Heart right ventricle (tissue), 16 donors: ENCODE measurements around the gene SRD5A1. TPM values are rescaled to one million over a fixed set of nuclear protein-coding genes. Genes with fewer than 3 reads are reported as not detected.

Source experiments
- ATAC-seq, 8 donors: fragments of 200-7000 bp; cut with Tn5 transposase; one replicate each; pipeline ENCODE4 v1.9.1; 2020; ENCODE audit warnings: mild to moderate bottlenecking in 8 of 8, moderate library complexity in 8 of 8, moderate number of reproducible peaks in 1 of 8
- DNase-seq, 2 donors: peaks; one replicate each; pipeline ENCODE4 v3.0.0-alpha.2; 2020
- H3K27ac ChIP-seq, 10 donors: fragments of 200-600 bp; sonication (generic) in 2 of 10; one replicate each; pipeline versions ENCODE4 v1.5.0 to v1.8.0; 2020 to 2022; ENCODE audit warnings: mild to moderate bottlenecking in 3 of 10
- H3K27me3 ChIP-seq, 7 donors: fragments of 200-600 bp; one replicate each; pipeline ENCODE4 v1.8.0; 2021 to 2022; ENCODE audit warnings: mild to moderate bottlenecking in 2 of 7
- H3K36me3 ChIP-seq, 9 donors: fragments of 200-600 bp; sonication (generic) in 1 of 9; one replicate each; pipeline versions ENCODE4 v1.5.0 to v1.8.0; 2020 to 2022; ENCODE audit warnings: mild to moderate bottlenecking in 2 of 9
- H3K4me1 ChIP-seq, 9 donors: fragments of 200-600 bp; sonication (generic) in 1 of 9; one replicate each; pipeline versions ENCODE4 v1.5.0 to v1.8.0; 2020 to 2022; ENCODE audit warnings: mild to moderate bottlenecking in 4 of 9
- H3K4me3 ChIP-seq, 10 donors: fragments of 200-600 bp; sonication (generic) in 2 of 10; one replicate each; pipeline versions ENCODE4 v1.5.0 to v1.8.0; 2020 to 2022; ENCODE audit warnings: mild to moderate bottlenecking in 7 of 10, moderate library complexity in 2 of 10
- H3K9me3 ChIP-seq, 11 donors: fragments of 200-600 bp in 10 of 11; sonication (generic) in 2 of 11; one replicate each; pipeline versions ENCODE4 v1.5.0 to v1.8.0; 2013 to 2022; ENCODE audit warnings: mild to moderate bottlenecking in 2 of 11, control low read depth in 1 of 11, moderate library complexity in 1 of 11
- CTCF ChIP-seq, 9 donors: fragments of 200-600 bp; sonication (generic) in 2 of 9; IDR thresholded peaks; one replicate each; pipeline versions ENCODE4 v1.5.0 to v1.8.0; 2021 to 2022; ENCODE audit warnings: antibody characterized with exemption in 9 of 9, mild to moderate bottlenecking in 5 of 9, moderate library complexity in 1 of 9
- WGBS, 2 donors: extraction: QIAGEN DNeasy Blood & Tissue Kit; methylation state at CpG; one replicate each; pipeline ENCODE4 v1.1.7; 2013; ENCODE audit warnings: inconsistent platforms in 1 of 2; 5-methylcytosine and 5-hydroxymethylcytosine counted together
- intact Hi-C, 10 donors: fragments of 100-400 bp; cut with DNase I; formaldehyde crosslinking; loops; one replicate each; pipeline versions ENCODE4 v1.11.1 to v1.14.2; 2022
- polyA plus RNA-seq, 2 donors: library from polyadenylated mRNA; stranded (reverse); fragments of 200-250 nt; gene quantifications; one replicate each; pipeline ENCODE4 v1.2.3, GENCODE V29; 2013
- total RNA-seq, 10 donors: library from RNA; stranded (reverse); fragmentation: NEBNext Ultra II Directional in 3 of 10; extraction: Animal tissue kit (Norgen Biotek cat#: 25700) in 3 of 10; gene quantifications; one replicate each; pipeline versions ENCODE4 v1.2.1 to v1.2.4, GENCODE V29; 2021 to 2023
- donor health status: Arrhythmogenic right ventricular cardiomyopathy.
- donor health status: ischemic (EF 13 %, LVEDD 7.1; RV severe dilation, severe dysfunction).
- donor health status: healthy with polysubstance abuse.
- donor health status: DM: no; HTN: yes; CAD: no.
- donor health status: DM: no; HTN: no; CAD: no.
- donor health status: ischemic (EF 25% LVEDD 6.9; RV normal size, moderate dysfunction).
- donor health status: ischemic (EF 25% LVEDD 5.7; RV mildly dilated, moderate dysfunction).
- donor health status: healthy.
- donor health status: DM: yes; HTN: yes; CAD: no.
- donor health status: Ischemic cardiomyopathy.
- donor health status: ischemic (EF 35%, LVEDD 5.7; RV mildly dilated, moderate dysfunction).
- donor health status: nonischemic (EF 11% LVEDD 7.7; RV severe dilation, severe dysfunction).
- donor health status: DM: yes; HTN: yes; CAD: no.
- donor health status: PGD.
- donor health status: ischemic (EF 29% LVEDD 5.4; RV normal size, mild dysfunction).
- donor health status: nonischemic (EF 23%, LVEDD 6.1; RV moderate dilation, normal function).

SRD5A1 gene
- total and polyA plus RNA-seq, 12 donors = 1.0 to 5.5 (median 3.1) TPM

DNA sequence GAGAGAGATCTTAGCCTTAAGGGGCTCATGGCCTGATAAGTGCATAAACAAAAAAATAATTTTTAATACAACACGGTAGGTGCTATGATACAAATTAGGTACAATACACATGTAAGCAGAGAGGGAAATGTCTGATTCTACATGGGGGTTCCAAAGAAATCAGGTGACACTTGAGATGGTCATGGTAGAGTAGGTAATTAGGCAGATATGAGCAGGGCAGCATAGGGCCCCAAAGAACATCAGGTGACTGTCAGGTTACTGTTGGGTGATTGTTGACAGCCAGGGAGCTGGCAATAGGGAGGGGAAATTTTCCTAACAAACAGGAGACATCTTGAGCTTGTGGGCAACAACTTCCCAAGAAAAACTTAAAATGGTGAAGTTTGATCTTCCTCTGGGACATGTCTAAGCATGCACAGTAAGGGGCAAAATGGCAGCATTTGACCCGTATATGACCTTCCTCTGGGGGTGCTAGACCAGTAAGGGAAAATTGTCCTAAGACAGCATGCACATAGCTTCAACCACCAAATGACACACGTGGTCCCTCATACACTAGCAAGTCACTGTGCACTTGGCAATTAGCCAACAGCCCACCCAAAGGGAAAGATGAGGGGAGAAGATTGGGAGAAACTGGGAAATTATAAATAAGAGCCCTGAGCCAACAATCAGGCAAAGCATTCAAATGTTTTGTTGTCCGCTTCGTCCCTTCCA lies 42.7 kb downstream of the SRD5A1 start:
- ATAC-seq = no peak
- Histone ChIP-seq H3K27ac (no peak overlapping the region), H3K36me3 (peaks cover 0 to 1% (median 0%) of the 10 kb centered on the region in 9 donors), H3K27me3 (no peaks in the 10 kb centered on the region), H3K9me3 (peaks cover 0 to 8% (median 0%) of the 10 kb centered on the region in 11 donors), H3K4me3 (no peak overlapping the region), H3K4me1 (no peaks in the 10 kb centered on the region)
- TF ChIP-seq CTCF (IDR thresholded peaks at IDR 0.05) = no peak
- intact Hi-C loops = no loop called here
- no peak for DNase-seq
- WGBS, 2 donors = 91 to 92% methylated on average over 5 of the region's 5 CpGs

- 83 to 88% methylated on average over 2 of the region's 2 CpGs for WGBS, 2 donors
- H3K9me3 ChIP-seq = peaks cover 0 to 8% (median 0%) of the 10 kb centered on the region in 11 donors
- no peak for TF ChIP-seq CTCF (IDR thresholded peaks at IDR 0.05)
These were observed 43.5 kb downstream of the SRD5A1 start for GRCh38 chr5:6676702-6677101.

GRCh38 chr5:6678385-6678784 lies 45.1 kb downstream of the SRD5A1 start:
- DNase-seq = no peak
- no peak overlapping the region for H3K27ac ChIP-seq
- H3K27me3 ChIP-seq = peaks cover 0 to 6% (median 0%) of the 10 kb centered on the region in 7 donors
- intact Hi-C loops = no loop called here
- WGBS, 2 donors = 75 to 86% methylated on average over 1 of the region's 1 CpG
- no peak for TF ChIP-seq CTCF (IDR thresholded peaks at IDR 0.05)
- no peak overlapping the region for H3K4me3 ChIP-seq
- H3K36me3 ChIP-seq = no peaks in the 10 kb centered on the region
- H3K4me1 ChIP-seq = no peaks in the 10 kb centered on the region
- H3K9me3 ChIP-seq = peaks cover 0 to under 1% (median 0%) of the 10 kb centered on the region in 11 donors
- no peak for ATAC-seq

More at GRCh38 chr5:6676702-6677101, 43.5 kb downstream of the SRD5A1 start:
- no peaks in the 10 kb centered on the region for H3K4me1 ChIP-seq
- ATAC-seq (no peak), DNase-seq (no peak)
- intact Hi-C loops = no loop called here
- no peaks in the 10 kb centered on the region for H3K27me3 ChIP-seq
- H3K36me3 ChIP-seq = no peaks in the 10 kb centered on the region
- no peak overlapping the region for H3K4me3 ChIP-seq
- H3K27ac ChIP-seq = no peak overlapping the region

- intact Hi-C loops = no loop called here
- no peak for DNase-seq
- Histone ChIP-seq H3K4me1 (no peaks in the 10 kb centered on the region), H3K4me3 (no peak overlapping the region), H3K36me3 (no peaks in the 10 kb centered on the region), H3K27me3 (peaks cover 0 to 15% (median 0%) of the 10 kb centered on the region in 7 donors), H3K27ac (no peak overlapping the region), H3K9me3 (no peaks in the 10 kb centered on the region)
- no peak for TF ChIP-seq CTCF (IDR thresholded peaks at IDR 0.05)
- ATAC-seq = no peak
- 64 to 65% methylated on average over 6 of the region's 6 CpGs for WGBS, 2 donors
These were observed 47.7 kb downstream of the SRD5A1 start for GRCh38 chr5:6680922-6681321.
